Measurements from ENCODE around the gene LIG3.
"Not testable (repeated sequence)": the region's sequence is repeated elsewhere in the genome, so short reads cannot be mapped to it uniquely, and the experiment has no call there.

The LIG3 gene

DNA sequence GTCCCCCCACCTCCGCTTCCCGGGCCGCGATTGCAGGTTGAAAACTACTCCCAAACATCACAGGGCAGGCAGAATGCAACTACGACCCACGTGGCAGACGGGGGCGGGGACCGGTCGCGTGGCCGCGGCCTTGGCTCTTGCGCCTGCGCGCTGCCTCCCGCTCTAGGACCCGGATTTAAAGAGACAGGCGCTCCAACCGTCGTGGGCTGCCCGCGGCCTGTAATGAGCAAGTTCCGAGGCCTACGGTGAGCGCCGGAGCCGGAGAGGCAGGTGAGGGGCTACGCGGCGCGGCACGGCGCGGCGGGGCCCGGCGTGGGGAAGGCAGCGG is at the start of gene LIG3:
TSS of gene LIG3 (plus strand) at position 160 of the 328 bp plus-strand sequence. CDS start 2,494 bp downstream, outside the sequence.
- DNase-seq, result peak; percentile 89

GRCh38 chr17:34950780-34951179 is 29.5 kb upstream of the LIG3 start:
- not testable (repeated sequence) for DNase-seq

- no peak for DNase-seq
These were observed 21.9 kb upstream of the LIG3 start for GRCh38 chr17:34958438-34958837.

- peak; percentile 87 for DNase-seq
These were observed 19.0 kb upstream of the LIG3 start, which contains the start of the genes CCT6B and ZNF830 for GRCh38 chr17:34961093-34961911. Gene CCT6B, minus strand, starts transcription at chr17:34961460. Its CDS starts 67 bp downstream, at chr17:34961393. Gene ZNF830, plus strand, starts transcription at chr17:34961540. Its CDS starts 27 bp downstream, at chr17:34961567.

GRCh38 chr17:34974179-34974578 is 6.1 kb upstream of the LIG3 start:
- no peak for DNase-seq

DNA sequence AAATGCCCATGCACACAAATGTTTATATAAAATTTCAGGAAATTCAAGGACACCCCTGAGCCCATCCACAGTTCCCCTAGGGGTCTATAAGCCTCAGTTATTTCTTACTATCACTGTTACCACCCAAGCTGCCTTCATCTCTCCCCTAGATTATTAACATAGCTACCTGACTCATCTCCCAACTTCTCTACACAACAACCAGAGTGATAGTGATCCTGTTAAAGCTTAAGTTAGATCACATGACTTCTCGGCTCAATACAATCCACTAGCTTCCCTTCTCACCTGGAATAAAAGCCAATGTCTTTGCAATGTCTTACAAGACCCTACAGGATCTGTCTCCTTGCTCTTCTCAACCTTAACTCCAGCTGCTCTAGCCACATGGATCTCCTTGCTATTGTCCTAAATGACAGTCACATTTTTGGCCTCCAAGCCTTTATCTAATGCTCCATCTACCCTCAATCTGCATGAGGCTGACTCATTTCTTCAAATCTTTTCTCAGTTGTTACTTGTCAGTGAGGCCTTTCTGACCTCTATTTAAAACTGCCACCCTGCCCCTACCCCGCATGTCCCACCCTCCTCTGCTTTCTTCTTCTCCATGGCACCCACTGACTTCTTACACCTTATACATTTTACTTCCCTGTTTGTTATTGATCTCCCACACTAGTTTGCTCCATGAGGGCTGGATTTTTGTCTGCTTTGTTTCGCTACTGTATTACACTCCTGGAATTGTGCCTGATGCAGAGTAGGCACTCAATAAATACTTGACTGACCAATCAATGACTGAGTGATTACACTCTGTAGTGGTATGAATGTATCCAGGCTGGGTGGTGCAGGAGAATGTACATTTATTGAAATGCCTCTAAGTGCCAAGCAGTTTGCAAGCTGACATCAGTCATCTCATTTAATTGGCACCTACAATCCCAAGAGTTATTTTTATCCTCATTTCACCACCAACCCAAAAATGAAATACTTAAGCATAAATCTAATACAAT is 5.2 kb upstream of the LIG3 start:
- no peak for DNase-seq

DNA sequence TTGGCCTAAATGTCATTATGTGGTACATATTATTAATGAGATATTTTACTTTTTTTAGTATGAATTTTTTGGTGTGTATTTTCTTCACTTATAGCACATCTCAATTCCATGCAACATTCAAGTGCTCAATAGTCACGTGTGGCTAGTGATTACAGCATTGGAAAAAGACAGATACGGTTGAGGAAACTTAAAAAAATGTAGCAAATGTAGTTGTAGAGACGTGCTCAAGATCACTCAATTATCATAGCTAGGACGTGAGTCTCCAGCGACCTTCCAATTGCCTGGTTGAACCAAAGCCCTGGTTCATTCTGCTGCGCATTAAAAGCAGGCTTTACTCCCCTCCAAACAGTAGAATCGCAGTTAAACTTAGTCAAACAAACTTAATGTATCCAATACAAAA is 1.2 kb upstream of the LIG3 start:
- no peak for DNase-seq

DNA sequence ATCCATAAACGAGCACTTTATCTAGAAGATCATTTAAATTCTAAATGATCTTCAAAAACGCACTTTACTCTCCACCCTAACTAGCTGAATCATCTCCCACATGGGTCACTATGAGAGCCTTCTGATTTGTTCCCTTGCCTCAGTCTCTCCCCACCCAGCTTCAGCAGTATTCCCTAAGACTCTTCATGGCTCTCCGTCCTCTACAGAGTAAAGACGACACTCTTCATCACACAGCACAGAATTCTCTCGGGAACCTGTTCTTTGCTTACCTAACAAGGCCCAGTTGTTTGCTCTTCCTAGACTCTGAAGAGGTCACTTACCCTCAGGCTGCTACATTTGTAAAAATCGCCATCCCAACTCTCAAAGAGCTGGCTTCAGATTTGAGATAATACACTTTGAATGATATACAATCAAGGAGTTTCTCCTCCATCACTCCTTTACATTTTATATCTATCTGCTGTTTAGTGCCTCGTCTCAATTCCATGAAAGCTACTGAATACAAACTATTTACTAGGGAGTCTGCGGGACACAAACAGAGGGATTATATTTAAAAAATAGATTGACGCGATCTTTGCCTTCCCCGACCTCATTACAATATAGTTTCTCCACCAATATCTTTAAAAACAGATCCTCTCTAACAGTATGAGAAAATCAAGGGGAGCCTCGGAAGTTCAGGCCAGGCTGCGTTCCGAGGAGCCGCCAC is 511 bp upstream of the LIG3 start:
- no peak for DNase-seq

- peak; percentile 40 for DNase-seq
These were observed 597 bp downstream of the LIG3 start for GRCh38 chr17:34980681-34981537.

- DNase-seq, result peak; percentile 48
These were observed 1.4 kb downstream of the LIG3 start for GRCh38 chr17:34981538-34982241.

GRCh38 chr17:34987232-34987631 is 6.9 kb downstream of the LIG3 start:
- no peak for DNase-seq

DNA sequence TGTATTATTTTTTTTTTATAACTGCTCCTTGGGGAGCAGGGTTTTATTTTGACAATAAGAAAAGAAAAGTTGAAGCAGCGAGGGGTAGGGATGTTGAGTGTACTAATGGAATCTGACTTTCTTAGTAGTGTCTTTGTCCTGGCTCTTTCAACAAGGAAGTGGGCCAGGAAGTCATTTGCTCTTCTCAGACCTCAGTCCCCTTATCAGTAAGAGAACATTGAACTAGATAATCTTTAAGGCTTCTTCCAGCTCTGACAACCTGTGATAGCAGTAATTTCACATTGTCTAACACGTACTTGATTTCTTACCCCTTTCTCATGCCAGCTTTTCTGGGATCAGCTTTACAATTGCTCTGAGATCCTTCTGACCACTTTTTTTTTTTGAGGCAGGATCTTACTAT is 8.3 kb downstream of the LIG3 start:
- DNase-seq, result no peak

DNA sequence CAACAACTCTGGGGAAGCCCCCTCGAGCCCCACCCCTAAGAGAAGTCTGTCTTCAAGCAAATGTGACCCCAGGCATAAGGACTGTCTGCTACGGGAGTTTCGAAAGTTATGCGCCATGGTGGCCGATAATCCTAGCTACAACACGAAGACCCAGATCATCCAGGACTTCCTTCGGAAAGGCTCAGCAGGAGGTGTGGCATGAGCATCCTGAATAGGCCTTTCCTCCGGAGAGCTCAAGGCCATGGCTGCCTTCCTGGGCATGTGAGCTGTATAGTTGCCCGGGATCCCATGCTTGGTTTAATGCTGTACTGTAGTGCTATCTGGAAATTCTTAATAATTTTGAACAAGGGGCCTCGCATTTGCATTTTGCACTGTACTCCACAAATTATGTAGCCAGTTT is 9.2 kb downstream of the LIG3 start:
- no peak for DNase-seq

DNA sequence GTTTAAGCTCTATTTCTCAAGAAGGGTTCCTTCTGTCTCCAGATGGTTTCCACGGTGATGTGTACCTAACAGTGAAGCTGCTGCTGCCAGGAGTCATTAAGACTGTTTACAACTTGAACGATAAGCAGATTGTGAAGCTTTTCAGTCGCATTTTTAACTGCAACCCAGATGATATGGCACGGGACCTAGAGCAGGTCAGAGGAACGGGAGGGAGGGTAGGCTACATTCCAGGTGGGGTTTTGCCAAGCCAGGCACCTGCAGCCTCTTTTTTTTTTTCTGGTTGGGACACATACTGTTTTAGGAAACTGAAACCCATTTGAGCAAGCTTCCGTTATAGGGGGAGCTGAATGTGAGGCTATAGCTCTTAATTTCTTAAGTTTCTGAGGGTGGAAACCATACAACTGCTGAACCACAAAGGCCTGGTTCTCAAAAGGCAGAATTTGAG is 10.6 kb downstream of the LIG3 start:
- no peak for DNase-seq

GRCh38 chr17:34991606-34992005 is 11.3 kb downstream of the LIG3 start:
- no peak for DNase-seq

- no peak for DNase-seq
These were observed 12.7 kb downstream of the LIG3 start for GRCh38 chr17:34993031-34993430.

- no peak for DNase-seq
These were observed 16.3 kb downstream of the LIG3 start for GRCh38 chr17:34996422-34997285.

- peak; percentile 51 for DNase-seq
These were observed 17.1 kb downstream of the LIG3 start for GRCh38 chr17:34997355-34997862.

DNA sequence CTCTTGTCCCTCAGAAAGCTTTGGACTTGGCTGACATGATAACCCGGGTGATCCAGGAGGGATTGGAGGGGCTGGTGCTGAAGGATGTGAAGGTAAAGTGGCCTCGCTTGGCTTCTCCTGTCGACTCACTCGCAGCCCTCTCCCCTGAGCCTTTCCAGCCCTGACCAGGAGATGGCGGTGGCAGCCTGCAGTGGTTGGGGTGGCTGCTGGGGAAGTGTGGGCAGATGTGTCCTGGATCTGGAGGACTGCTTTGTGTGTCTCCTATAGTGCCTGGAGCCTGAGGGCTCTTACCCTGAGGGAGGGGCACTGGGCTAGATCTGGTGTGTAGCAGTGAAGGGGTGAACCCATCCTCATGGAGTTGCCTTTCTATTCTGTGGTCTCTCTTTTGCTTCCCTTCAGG is 17.9 kb downstream of the LIG3 start:
- peak; percentile 52 for DNase-seq

- no peak for DNase-seq
These were observed 19.1 kb downstream of the LIG3 start for GRCh38 chr17:34999456-34999855.

Data from kidney glomerular epithelial cell (primary cell).